B cell (primary cell): Measurements from ENCODE around the gene C1orf174. TPM values are rescaled to one million over a fixed set of nuclear protein-coding genes. Genes with fewer than 3 reads are reported as not detected.

Source experiments
- ATAC-seq: fragments of 200-7000 bp; cut with Tn5 transposase; one replicate; pipeline ENCODE4 v1.10.0; 2021; ENCODE audit warnings: low read depth, mild to moderate bottlenecking, moderate number of reproducible peaks, moderate library complexity
- CTCF ChIA-PET: fragments of 350-600 bp; sonication (Branson Sonifier 250); formaldehyde crosslinking; loops from one replicate; lab custom pipeline; 2021; ENCODE audit warnings: antibody characterized with exemption, inconsistent platforms; lab: Charles Lee
- POLR2A ChIA-PET: fragments of 350-600 bp; sonication (Branson Sonifier 250); formaldehyde crosslinking; loops from one replicate; lab custom pipeline; 2021; ENCODE audit warnings: antibody characterized with exemption; lab: Charles Lee
- DNase-seq: peaks from one replicate; pipeline ENCODE4 v3.0.0; 2013
- H2AFZ ChIP-seq: 2 replicates; pipeline ENCODE4 v1.6.1; 2012; ENCODE audit warnings: mild to moderate bottlenecking, low read depth, low read length; ENCODE audit not compliant: insufficient read depth, poor library complexity, severe bottlenecking
- H3K27ac ChIP-seq, 2 donors: 1 replicate in 1 of 2; 2 replicates in 1 of 2; pipeline ENCODE4 v1.5.1; 2012 to 2013; ENCODE audit warnings: low read length in 2 of 2, mild to moderate bottlenecking in 2 of 2, moderate library complexity in 1 of 2
- H3K27me3 ChIP-seq, 4 experiments: fragments of 200-600 bp in 1 of 4; sonication (generic) in 1 of 4; replicated peaks in 1 of 4; 1 replicate in 2 of 4; 2 replicates in 2 of 4; pipeline versions ENCODE4 v1.6.1 to v1.7.0; 2013 to 2016; ENCODE audit warnings: low read length in 3 of 4, mild to moderate bottlenecking in 2 of 4, mixed read lengths in 1 of 4, moderate library complexity in 1 of 4; ENCODE audit not compliant: insufficient read depth in 4 of 4, control insufficient read depth in 3 of 4; ENCODE audit errors: control extremely low read depth in 1 of 4
- H3K36me3 ChIP-seq, 2 experiments: replicated peaks in 1 of 2; 1 replicate in 1 of 2; 2 replicates in 1 of 2; pipeline versions ENCODE4 v1.6.1 to v1.7.1; 2013; ENCODE audit warnings: low read length in 1 of 2; ENCODE audit not compliant: insufficient read depth in 2 of 2, control insufficient read depth in 1 of 2; ENCODE audit errors: control extremely low read depth in 1 of 2, extremely low read depth in 1 of 2
- H3K4me1 ChIP-seq, 2 donors: fragments of 200-600 bp in 1 of 2; sonication (generic) in 1 of 2; 1 replicate in 1 of 2; 2 replicates in 1 of 2; pipeline versions ENCODE4 v1.5.1 to v1.6.1; 2013 to 2017; ENCODE audit warnings: low read length in 2 of 2; ENCODE audit not compliant: control insufficient read depth in 2 of 2, insufficient read depth in 2 of 2
- H3K4me2 ChIP-seq: replicated peaks from 2 replicates; pipeline ENCODE3; 2012; ENCODE audit warnings: mild to moderate bottlenecking, low read depth, low read length; ENCODE audit not compliant: poor library complexity, severe bottlenecking
- H3K4me3 ChIP-seq, 5 experiments: fragments of 200-600 bp in 1 of 5; sonication (generic) in 1 of 5; 1 replicate in 3 of 5; 2 replicates in 2 of 5; pipeline versions ENCODE4 v1.5.1 to v1.7.0; 2011 to 2016; ENCODE audit warnings: low read length in 4 of 5, mild to moderate bottlenecking in 4 of 5, low read depth in 2 of 5, control low read depth in 1 of 5, moderate library complexity in 1 of 5; ENCODE audit not compliant: insufficient read depth in 1 of 5; ENCODE audit errors: control extremely low read depth in 1 of 5, extremely low read depth in 1 of 5
- H3K79me2 ChIP-seq: fragments of 200-600 bp; sonication (generic); one replicate; pipeline ENCODE4 v1.6.0; 2016; ENCODE audit warnings: low read length; ENCODE audit not compliant: control insufficient read depth, insufficient read depth
- H3K9ac ChIP-seq: fragments of 200-600 bp; sonication (generic); 2 replicates; pipeline ENCODE4 v1.6.1; 2017; ENCODE audit warnings: mild to moderate bottlenecking, low read length, moderate library complexity
- H3K9me3 ChIP-seq, 3 donors: one replicate each; pipeline versions ENCODE4 v1.6.1 to v1.7.1; 2013; ENCODE audit warnings: low read length in 2 of 3; ENCODE audit not compliant: control insufficient read depth in 2 of 3, insufficient read depth in 1 of 3; ENCODE audit errors: control extremely low read depth in 1 of 3
- H4K20me1 ChIP-seq: 2 replicates; pipeline ENCODE4 v1.6.0; 2012; ENCODE audit warnings: mild to moderate bottlenecking, low read length; ENCODE audit not compliant: insufficient read depth, control insufficient read depth, poor library complexity, severe bottlenecking
- H3K27ac Mint-ChIP-seq: one replicate; pipeline ENCODE4 v1.8.0; 2021; ENCODE audit warnings: mixed read lengths
- H3K27me3 Mint-ChIP-seq: one replicate; pipeline ENCODE4 v1.8.0; 2021; ENCODE audit warnings: mixed read lengths
- H3K4me1 Mint-ChIP-seq: one replicate; pipeline ENCODE4 v1.8.0; 2021; ENCODE audit warnings: mixed read lengths
- H3K4me3 Mint-ChIP-seq: one replicate; pipeline ENCODE4 v1.8.0; 2021; ENCODE audit warnings: mixed read lengths
- H3K9me3 Mint-ChIP-seq: one replicate; pipeline ENCODE4 v1.8.0; 2022; ENCODE audit warnings: mixed read lengths; ENCODE audit not compliant: insufficient read depth
- EZH2 ChIP-seq: IDR thresholded peaks from 2 replicates; pipeline ENCODE4 v1.6.1; 2012; ENCODE audit warnings: borderline replicate concordance, low read depth, mild to moderate bottlenecking, moderate library complexity, low read length; ENCODE audit not compliant: insufficient read depth, poor library complexity, severe bottlenecking
- WGBS: methylation state at CpG from one replicate; pipeline ENCODE4 v1.1.5; 2013; ENCODE audit warnings: missing lambda C conversion rate; ENCODE audit not compliant: insufficient coverage; 5-methylcytosine and 5-hydroxymethylcytosine counted together
- intact Hi-C: fragments of 100-400 bp; cut with micrococcal nuclease; formaldehyde crosslinking; loops from one replicate; pipeline ENCODE4 v1.10.0; 2022
- polyA plus RNA-seq: library from polyadenylated mRNA; depleted of rRNA; stranded (reverse); fragments of >200 nt; gene quantifications from 2 replicates; pipeline ENCODE4 v1.2.3, GENCODE V29; 2012
- total RNA-seq, 2 donors: library from RNA; stranded (reverse); fragments of 120-200 nt in 1 of 2; gene quantifications; 1 replicate in 1 of 2; 2 replicates in 1 of 2; pipeline versions ENCODE4 v1.2.3 to v1.2.4, GENCODE V29; 2013 to 2022
- TF ChIP-seq, protein P1 (sequence below): fragments of 200-600 bp; IDR thresholded peaks from one replicate; pipeline ENCODE4 v1.8.0; 2022; ENCODE audit warnings: antibody characterized with exemption, mild to moderate bottlenecking

The C1orf174 gene
- total and polyA plus RNA-seq, 2 donors (not counting 1 experiment from before 2014, with no cell fraction given) = 33.2 to 49.8 TPM

- Histone ChIP-seq H3K9me3 (peaks cover 0 to 10% (median 6%) of the 10 kb centered on the region in 3 donors), H3K4me2 (no peak overlapping the region), H4K20me1 (no peaks in the 10 kb centered on the region), H3K9ac (no peak overlapping the region), H3K27me3 (no peaks in the 10 kb centered on the region), H3K79me2 (no peaks in the 10 kb centered on the region), H3K27ac (no peak overlapping the region), H3K4me1 (peaks cover 0 to 8% of the 10 kb centered on the region in 2 donors), H2AFZ (no peak overlapping the region), H3K4me3 (no peak overlapping the region), H3K36me3 (peaks cover 3 to 50% of the 10 kb centered on the region in 2 experiments)
- Mint-ChIP-seq H3K4me3 (no peak overlapping the region), H3K4me1 (no peaks in the 10 kb centered on the region), H3K9me3 (no peaks in the 10 kb centered on the region), H3K27ac (no peak overlapping the region), H3K27me3 (no peaks in the 10 kb centered on the region)
- POLR2A ChIA-PET = no interaction called here
- WGBS = 82% methylated on average over 20 of the region's 20 CpGs
- CTCF ChIA-PET = no interaction called here
- TF ChIP-seq EZH2 = no peak
- TF ChIP-seq, protein P1, sequence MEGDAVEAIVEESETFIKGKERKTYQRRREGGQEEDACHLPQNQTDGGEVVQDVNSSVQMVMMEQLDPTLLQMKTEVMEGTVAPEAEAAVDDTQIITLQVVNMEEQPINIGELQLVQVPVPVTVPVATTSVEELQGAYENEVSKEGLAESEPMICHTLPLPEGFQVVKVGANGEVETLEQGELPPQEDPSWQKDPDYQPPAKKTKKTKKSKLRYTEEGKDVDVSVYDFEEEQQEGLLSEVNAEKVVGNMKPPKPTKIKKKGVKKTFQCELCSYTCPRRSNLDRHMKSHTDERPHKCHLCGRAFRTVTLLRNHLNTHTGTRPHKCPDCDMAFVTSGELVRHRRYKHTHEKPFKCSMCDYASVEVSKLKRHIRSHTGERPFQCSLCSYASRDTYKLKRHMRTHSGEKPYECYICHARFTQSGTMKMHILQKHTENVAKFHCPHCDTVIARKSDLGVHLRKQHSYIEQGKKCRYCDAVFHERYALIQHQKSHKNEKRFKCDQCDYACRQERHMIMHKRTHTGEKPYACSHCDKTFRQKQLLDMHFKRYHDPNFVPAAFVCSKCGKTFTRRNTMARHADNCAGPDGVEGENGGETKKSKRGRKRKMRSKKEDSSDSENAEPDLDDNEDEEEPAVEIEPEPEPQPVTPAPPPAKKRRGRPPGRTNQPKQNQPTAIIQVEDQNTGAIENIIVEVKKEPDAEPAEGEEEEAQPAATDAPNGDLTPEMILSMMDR = no peak
- DNase-seq (no peak), ATAC-seq (no peak)
- intact Hi-C loops = no loop called here
Measured at GRCh38 chr1:3880429-3881192, 19.5 kb downstream of the C1orf174 start.

GRCh38 chr1:3879787-3880428 lies 20.2 kb downstream of the C1orf174 start:
- DNase-seq (no peak), ATAC-seq (no peak)
- Histone ChIP-seq H3K79me2 (no peaks in the 10 kb centered on the region), H3K4me3 (no peak overlapping the region), H3K36me3 (peaks cover 3 to 51% of the 10 kb centered on the region in 2 experiments), H4K20me1 (no peaks in the 10 kb centered on the region), H3K4me1 (peaks cover 0 to 8% of the 10 kb centered on the region in 2 donors), H3K9ac (no peak overlapping the region), H3K27me3 (no peaks in the 10 kb centered on the region), H3K9me3 (peaks cover 0 to 10% (median 6%) of the 10 kb centered on the region in 3 donors), H3K4me2 (no peak overlapping the region), H2AFZ (no peak overlapping the region), H3K27ac (no peak overlapping the region)
- H3K27ac Mint-ChIP-seq = no peak overlapping the region
- intact Hi-C loops = no loop called here
- WGBS = 97% methylated on average over 7 of the region's 9 CpGs
- no peaks in the 10 kb centered on the region for H3K27me3 Mint-ChIP-seq
- CTCF ChIA-PET = no interaction called here
- no peaks in the 10 kb centered on the region for H3K4me1 Mint-ChIP-seq
- POLR2A ChIA-PET = no interaction called here
- H3K9me3 Mint-ChIP-seq = no peaks in the 10 kb centered on the region
- no peak overlapping the region for H3K4me3 Mint-ChIP-seq
- TF ChIP-seq EZH2 = no peak
- TF ChIP-seq, protein P1 = no peak
